ENCODE results near the gene IKZF3. TPM values are rescaled to one million over a fixed set of nuclear protein-coding genes. Genes with fewer than 3 reads are reported as not detected.

The IKZF3 gene
- total RNA-seq, 4 donors from 2014 or later, result 0.60 to 1.9 (median 1.1) TPM

- peaks cover 7% of the 10 kb centered on the region for H3K27me3 ChIP-seq
- H3K36me3 ChIP-seq, result no peaks in the 10 kb centered on the region
- TF ChIP-seq POLR2AphosphoS5 (IDR thresholded peaks at IDR 0.05) (no peak), EP300 (IDR thresholded peaks at IDR 0.05) (no peak), CTCF (IDR thresholded peaks at IDR 0.05) (no peak), POLR2A (IDR thresholded peaks at IDR 0.05) (no peak)
- peaks cover 10% of the 10 kb centered on the region for H3K9me3 ChIP-seq
- H3K4me1 ChIP-seq, result no peaks in the 10 kb centered on the region
- DNase-seq (ENCODE audit: low spot score in 2 of 2), result no peak
- H3K4me3 ChIP-seq, result no peak overlapping the region
- no peak overlapping the region for H3K27ac ChIP-seq
Measured at GRCh38 chr17:39834017-39834416, 30.1 kb downstream of the IKZF3 start.

GRCh38 chr17:39831588-39831987, 32.5 kb downstream of the IKZF3 start:
- WGBS, result 89% methylated on average over 2 of the region's 2 CpGs
- H3K4me3 ChIP-seq, result no peak overlapping the region
- H3K27me3 ChIP-seq, result peaks cover 7% of the 10 kb centered on the region
- no peaks in the 10 kb centered on the region for H3K36me3 ChIP-seq
- DNase-seq (ENCODE audit: low spot score in 2 of 2), result no peak
- no peak for TF ChIP-seq POLR2AphosphoS5 (IDR thresholded peaks at IDR 0.05)
- H3K9me3 ChIP-seq, result no peaks in the 10 kb centered on the region
- no peaks in the 10 kb centered on the region for H3K4me1 ChIP-seq
- no peak overlapping the region for H3K27ac ChIP-seq

GRCh38 chr17:39828443-39828842, 35.7 kb downstream of the IKZF3 start:
- Histone ChIP-seq H3K4me3 (no peak overlapping the region), H3K4me1 (no peaks in the 10 kb centered on the region), H3K27ac (no peak overlapping the region), H3K27me3 (no peaks in the 10 kb centered on the region), H3K9me3 (no peaks in the 10 kb centered on the region), H3K36me3 (no peaks in the 10 kb centered on the region)
- no peak for DNase-seq (ENCODE audit: low spot score in 2 of 2)
- 73% methylated on average over 4 of the region's 4 CpGs for WGBS
- TF ChIP-seq EP300 (IDR thresholded peaks at IDR 0.05), result no peak
- TF ChIP-seq CTCF (IDR thresholded peaks at IDR 0.05), result no peak
- no peak for TF ChIP-seq POLR2A (IDR thresholded peaks at IDR 0.05)
- TF ChIP-seq POLR2AphosphoS5 (IDR thresholded peaks at IDR 0.05), result no peak

GRCh38 chr17:39826334-39826733, 37.8 kb downstream of the IKZF3 start:
- H3K27ac ChIP-seq, result no peak overlapping the region
- TF ChIP-seq POLR2A (IDR thresholded peaks at IDR 0.05), result no peak
- no peak for DNase-seq (ENCODE audit: low spot score in 2 of 2)
- H3K27me3 ChIP-seq, result no peaks in the 10 kb centered on the region
- no peaks in the 10 kb centered on the region for H3K36me3 ChIP-seq
- H3K4me3 ChIP-seq, result no peak overlapping the region
- H3K9me3 ChIP-seq, result no peaks in the 10 kb centered on the region
- H3K4me1 ChIP-seq, result no peaks in the 10 kb centered on the region
- 75% methylated on average over 2 of the region's 2 CpGs for WGBS

- H3K27ac ChIP-seq, result no peak overlapping the region
- no peaks in the 10 kb centered on the region for H3K36me3 ChIP-seq
- no peaks in the 10 kb centered on the region for H3K4me1 ChIP-seq
- no peaks in the 10 kb centered on the region for H3K27me3 ChIP-seq
- 92% methylated on average over 5 of the region's 5 CpGs for WGBS
- TF ChIP-seq POLR2A (IDR thresholded peaks at IDR 0.05) (no peak), CTCF (IDR thresholded peaks at IDR 0.05) (no peak), EP300 (IDR thresholded peaks at IDR 0.05) (no peak), POLR2AphosphoS5 (IDR thresholded peaks at IDR 0.05) (no peak)
- H3K9me3 ChIP-seq, result no peaks in the 10 kb centered on the region
- no peak for DNase-seq (ENCODE audit: low spot score in 2 of 2)
- no peak overlapping the region for H3K4me3 ChIP-seq
Measured at GRCh38 chr17:39823407-39824054, 40.6 kb downstream of the IKZF3 start.

- 87% methylated on average over 2 of the region's 2 CpGs for WGBS
- H3K9me3 ChIP-seq, result no peaks in the 10 kb centered on the region
- no peak for TF ChIP-seq POLR2A (IDR thresholded peaks at IDR 0.05)
- no peak for TF ChIP-seq POLR2AphosphoS5 (IDR thresholded peaks at IDR 0.05)
- no peak for TF ChIP-seq EP300 (IDR thresholded peaks at IDR 0.05)
- no peak for TF ChIP-seq CTCF (IDR thresholded peaks at IDR 0.05)
- H3K36me3 ChIP-seq, result no peaks in the 10 kb centered on the region
- H3K27ac ChIP-seq, result no peak overlapping the region
- no peak for DNase-seq (ENCODE audit: low spot score in 2 of 2)
- no peaks in the 10 kb centered on the region for H3K4me1 ChIP-seq
- H3K27me3 ChIP-seq, result no peaks in the 10 kb centered on the region
- no peak overlapping the region for H3K4me3 ChIP-seq
Measured at GRCh38 chr17:39822051-39822451, 42.1 kb downstream of the IKZF3 start.

All from suprapubic skin (tissue), 4 donors.